B cell (primary cell): Measurements from ENCODE around the gene SRP14. TPM values are rescaled to one million over a fixed set of nuclear protein-coding genes. Genes with fewer than 3 reads are reported as not detected.

Experiments used
- ATAC-seq: fragments of 200-7000 bp; cut with Tn5 transposase; one replicate; pipeline ENCODE4 v1.10.0; 2021; ENCODE audit warnings: low read depth, mild to moderate bottlenecking, moderate number of reproducible peaks, moderate library complexity
- CTCF ChIA-PET: fragments of 350-600 bp; sonication (Branson Sonifier 250); formaldehyde crosslinking; loops from one replicate; lab custom pipeline; 2021; ENCODE audit warnings: antibody characterized with exemption, inconsistent platforms; lab: Charles Lee
- POLR2A ChIA-PET: fragments of 350-600 bp; sonication (Branson Sonifier 250); formaldehyde crosslinking; loops from one replicate; lab custom pipeline; 2021; ENCODE audit warnings: antibody characterized with exemption; lab: Charles Lee
- DNase-seq: peaks from one replicate; pipeline ENCODE4 v3.0.0; 2013
- H2AFZ ChIP-seq: 2 replicates; pipeline ENCODE4 v1.6.1; 2012; ENCODE audit warnings: mild to moderate bottlenecking, low read depth, low read length; ENCODE audit not compliant: insufficient read depth, poor library complexity, severe bottlenecking
- H3K27ac ChIP-seq, 2 donors: 1 replicate in 1 of 2; 2 replicates in 1 of 2; pipeline ENCODE4 v1.5.1; 2012 to 2013; ENCODE audit warnings: low read length in 2 of 2, mild to moderate bottlenecking in 2 of 2, moderate library complexity in 1 of 2
- H3K27me3 ChIP-seq, 4 experiments: fragments of 200-600 bp in 1 of 4; sonication (generic) in 1 of 4; replicated peaks in 1 of 4; 1 replicate in 2 of 4; 2 replicates in 2 of 4; pipeline versions ENCODE4 v1.6.1 to v1.7.0; 2013 to 2016; ENCODE audit warnings: low read length in 3 of 4, mild to moderate bottlenecking in 2 of 4, mixed read lengths in 1 of 4, moderate library complexity in 1 of 4; ENCODE audit not compliant: insufficient read depth in 4 of 4, control insufficient read depth in 3 of 4; ENCODE audit errors: control extremely low read depth in 1 of 4
- H3K36me3 ChIP-seq, 2 experiments: replicated peaks in 1 of 2; 1 replicate in 1 of 2; 2 replicates in 1 of 2; pipeline versions ENCODE4 v1.6.1 to v1.7.1; 2013; ENCODE audit warnings: low read length in 1 of 2; ENCODE audit not compliant: insufficient read depth in 2 of 2, control insufficient read depth in 1 of 2; ENCODE audit errors: control extremely low read depth in 1 of 2, extremely low read depth in 1 of 2
- H3K4me1 ChIP-seq, 2 donors: fragments of 200-600 bp in 1 of 2; sonication (generic) in 1 of 2; 1 replicate in 1 of 2; 2 replicates in 1 of 2; pipeline versions ENCODE4 v1.5.1 to v1.6.1; 2013 to 2017; ENCODE audit warnings: low read length in 2 of 2; ENCODE audit not compliant: control insufficient read depth in 2 of 2, insufficient read depth in 2 of 2
- H3K4me2 ChIP-seq: replicated peaks from 2 replicates; pipeline ENCODE3; 2012; ENCODE audit warnings: mild to moderate bottlenecking, low read depth, low read length; ENCODE audit not compliant: poor library complexity, severe bottlenecking
- H3K4me3 ChIP-seq, 5 experiments: fragments of 200-600 bp in 1 of 5; sonication (generic) in 1 of 5; 1 replicate in 3 of 5; 2 replicates in 2 of 5; pipeline versions ENCODE4 v1.5.1 to v1.7.0; 2011 to 2016; ENCODE audit warnings: low read length in 4 of 5, mild to moderate bottlenecking in 4 of 5, low read depth in 2 of 5, control low read depth in 1 of 5, moderate library complexity in 1 of 5; ENCODE audit not compliant: insufficient read depth in 1 of 5; ENCODE audit errors: control extremely low read depth in 1 of 5, extremely low read depth in 1 of 5
- H3K79me2 ChIP-seq: fragments of 200-600 bp; sonication (generic); one replicate; pipeline ENCODE4 v1.6.0; 2016; ENCODE audit warnings: low read length; ENCODE audit not compliant: control insufficient read depth, insufficient read depth
- H3K9ac ChIP-seq: fragments of 200-600 bp; sonication (generic); 2 replicates; pipeline ENCODE4 v1.6.1; 2017; ENCODE audit warnings: mild to moderate bottlenecking, low read length, moderate library complexity
- H3K9me3 ChIP-seq, 3 donors: one replicate each; pipeline versions ENCODE4 v1.6.1 to v1.7.1; 2013; ENCODE audit warnings: low read length in 2 of 3; ENCODE audit not compliant: control insufficient read depth in 2 of 3, insufficient read depth in 1 of 3; ENCODE audit errors: control extremely low read depth in 1 of 3
- H4K20me1 ChIP-seq: 2 replicates; pipeline ENCODE4 v1.6.0; 2012; ENCODE audit warnings: mild to moderate bottlenecking, low read length; ENCODE audit not compliant: insufficient read depth, control insufficient read depth, poor library complexity, severe bottlenecking
- H3K27ac Mint-ChIP-seq: one replicate; pipeline ENCODE4 v1.8.0; 2021; ENCODE audit warnings: mixed read lengths
- H3K27me3 Mint-ChIP-seq: one replicate; pipeline ENCODE4 v1.8.0; 2021; ENCODE audit warnings: mixed read lengths
- H3K4me1 Mint-ChIP-seq: one replicate; pipeline ENCODE4 v1.8.0; 2021; ENCODE audit warnings: mixed read lengths
- H3K4me3 Mint-ChIP-seq: one replicate; pipeline ENCODE4 v1.8.0; 2021; ENCODE audit warnings: mixed read lengths
- H3K9me3 Mint-ChIP-seq: one replicate; pipeline ENCODE4 v1.8.0; 2022; ENCODE audit warnings: mixed read lengths; ENCODE audit not compliant: insufficient read depth
- CTCF ChIP-seq: fragments of 200-600 bp; IDR thresholded peaks from one replicate; pipeline ENCODE4 v1.8.0; 2022; ENCODE audit warnings: antibody characterized with exemption, mild to moderate bottlenecking
- EZH2 ChIP-seq: IDR thresholded peaks from 2 replicates; pipeline ENCODE4 v1.6.1; 2012; ENCODE audit warnings: borderline replicate concordance, low read depth, mild to moderate bottlenecking, moderate library complexity, low read length; ENCODE audit not compliant: insufficient read depth, poor library complexity, severe bottlenecking
- WGBS: methylation state at CpG from one replicate; pipeline ENCODE4 v1.1.5; 2013; ENCODE audit warnings: missing lambda C conversion rate; ENCODE audit not compliant: insufficient coverage; 5-methylcytosine and 5-hydroxymethylcytosine counted together
- intact Hi-C: fragments of 100-400 bp; cut with micrococcal nuclease; formaldehyde crosslinking; loops from one replicate; pipeline ENCODE4 v1.10.0; 2022
- polyA plus RNA-seq: library from polyadenylated mRNA; depleted of rRNA; stranded (reverse); fragments of >200 nt; gene quantifications from 2 replicates; pipeline ENCODE4 v1.2.3, GENCODE V29; 2012
- total RNA-seq, 2 donors: library from RNA; stranded (reverse); fragments of 120-200 nt in 1 of 2; gene quantifications; 1 replicate in 1 of 2; 2 replicates in 1 of 2; pipeline versions ENCODE4 v1.2.3 to v1.2.4, GENCODE V29; 2013 to 2022

The SRP14 gene
- total and polyA plus RNA-seq, 2 donors (not counting 1 experiment from before 2014, with no cell fraction given): 120 to 131 TPM

GRCh38 chr15:40087991-40088928 lies 49.3 kb upstream of the SRP14 start:
- Histone ChIP-seq H3K4me3 (no peak overlapping the region), H2AFZ (no peak overlapping the region), H3K27ac (no peak overlapping the region), H3K79me2 (peaks cover 62% of the 10 kb centered on the region), H3K4me1 (peaks cover 28 to 50% of the 10 kb centered on the region in 2 donors), H3K9me3 (no peaks in the 10 kb centered on the region), H3K4me2 (no peak overlapping the region), H3K36me3 (peaks cover 0 to 31% of the 10 kb centered on the region in 2 experiments), H3K27me3 (no peaks in the 10 kb centered on the region), H4K20me1 (no peaks in the 10 kb centered on the region), H3K9ac (no peak overlapping the region)
- ATAC-seq (no peak), DNase-seq (no peak)
- CTCF ChIA-PET: interaction anchor here (1.4 to 33.4 kb wide), 4 partner anchors 15 to 46 kb away, joined by 4 to 934 read pairs (median 246); partner anchors contain the start of genes BMF and SRP14
- POLR2A ChIA-PET: interaction anchor here (0.7 to 1.3 kb wide), 2 partner anchors 17 to 19 kb away, joined by 4 to 5 read pairs; no protein-coding TSS in a partner anchor
- peak overlapping the region; percentile 68 for H3K27ac Mint-ChIP-seq
- peaks cover 63% of the 10 kb centered on the region for H3K4me1 Mint-ChIP-seq
- TF ChIP-seq EZH2 (no peak), CTCF (no peak)
- H3K27me3 Mint-ChIP-seq: no peaks in the 10 kb centered on the region
- no peak overlapping the region for H3K4me3 Mint-ChIP-seq
- 95% methylated on average over 7 of the region's 9 CpGs for WGBS
- no peaks in the 10 kb centered on the region for H3K9me3 Mint-ChIP-seq
- intact Hi-C loops: no loop called here
